Panc1 (cell line): ENCODE results near the gene MRPL10. TPM values are rescaled to one million over a fixed set of nuclear protein-coding genes. Genes with fewer than 3 reads are reported as not detected.

Source experiments
- ATAC-seq: fragments of 200-7000 bp; cut with Tn5 transposase; 2 replicates; pipeline ENCODE4 v1.9.1; 2020; ENCODE audit warnings: mild to moderate bottlenecking, moderate library complexity
- BruUV-seq: library from RNA; stranded (reverse); fragments of 400-500 nt; replicated peaks from 2 replicates; lab custom pipeline; 2021; lab: Mats Ljungman, UMichigan
- CTCF ChIA-PET: fragments of 300-600 bp; sonication (Branson Sonifier 250); formaldehyde crosslinking; loops from one replicate; lab custom pipeline; 2022; ENCODE audit warnings: antibody characterized with exemption; lab: Charles Lee
- POLR2A ChIA-PET: fragments of 300-600 bp; sonication (Branson Sonifier 250); formaldehyde crosslinking; loops from one replicate; lab custom pipeline; 2022; ENCODE audit warnings: antibody characterized with exemption; lab: Charles Lee
- DNase-seq: peaks from one replicate; pipeline ENCODE4 v3.0.0-alpha.2; 2010; ENCODE audit warnings: low read depth, low spot score
- H3K27ac ChIP-seq: 2 replicates; pipeline ENCODE4 v1.5.1; 2011; ENCODE audit warnings: mild to moderate bottlenecking, low read length, inconsistent platforms
- H3K27me3 ChIP-seq: fragments of 200-500 bp; sonication (Bioruptor generic); 2 replicates; pipeline ENCODE4 v1.6.0; 2014; ENCODE audit warnings: low read length, inconsistent platforms; ENCODE audit not compliant: control insufficient read depth, insufficient read depth
- H3K36me3 ChIP-seq: fragments of 200-500 bp; sonication (Bioruptor generic); 2 replicates; pipeline ENCODE4 v1.5.1; 2014; ENCODE audit warnings: inconsistent platforms, mild to moderate bottlenecking, low read length, moderate library complexity; ENCODE audit not compliant: control insufficient read depth, insufficient read depth
- H3K4me1 ChIP-seq: 2 replicates; pipeline ENCODE4 v1.5.1; 2011; ENCODE audit warnings: inconsistent platforms, mild to moderate bottlenecking, low read length, moderate library complexity; ENCODE audit not compliant: control insufficient read depth, insufficient read depth
- H3K4me3 ChIP-seq, 2 experiments: 2 replicates each; pipeline ENCODE4 v1.5.1; 2011 to 2012; ENCODE audit warnings: low read depth in 2 of 2, low read length in 2 of 2, mild to moderate bottlenecking in 2 of 2, inconsistent platforms in 1 of 2, moderate library complexity in 1 of 2
- H3K9me3 ChIP-seq: fragments of 200-500 bp; sonication (Bioruptor generic); 2 replicates; pipeline ENCODE4 v1.5.1; 2014; ENCODE audit warnings: low read depth, mild to moderate bottlenecking, inconsistent platforms, low read length, moderate library complexity; ENCODE audit not compliant: control insufficient read depth, insufficient read depth
- POLR2AphosphoS5 ChIP-seq: IDR thresholded peaks from 2 replicates; pipeline ENCODE4 v1.6.1; 2012; ENCODE audit warnings: mild to moderate bottlenecking, low read depth, low read length, moderate library complexity
- SIN3A ChIP-seq: IDR thresholded peaks from 2 replicates; pipeline ENCODE4 v1.6.1; 2012; ENCODE audit warnings: low read depth, mild to moderate bottlenecking, low read length, moderate library complexity, borderline replicate concordance; ENCODE audit not compliant: insufficient read depth
- TCF7L2 ChIP-seq: IDR thresholded peaks from 2 replicates; pipeline ENCODE4 v1.6.1; 2011; ENCODE audit warnings: mild to moderate bottlenecking, low read depth, low read length, inconsistent platforms
- in situ Hi-C: cut with HindIII; loops from 2 replicates; pipeline ENCODE4 v1.10.0; 2016; ENCODE audit warnings: low sequenced_read_pairs, low pct_unique_long_range_greater_than_20kb
- intact Hi-C: fragments of 100-400 bp; cut with micrococcal nuclease; formaldehyde crosslinking; loops from one replicate; pipeline ENCODE4 v1.10.0; 2022; ENCODE audit not compliant: unreplicated experiment
- total RNA-seq: library from RNA; stranded (reverse); gene quantifications from one replicate; pipeline ENCODE4 v1.2.1, GENCODE V29; 2021; ENCODE audit not compliant: unreplicated experiment
- TF ChIP-seq, protein P1 (sequence below): fragments of 450-650 bp; IDR thresholded peaks from 2 replicates; pipeline ENCODE4 v1.5.1; 2017; ENCODE audit warnings: mild to moderate bottlenecking
- TF ChIP-seq, protein P2 (sequence below), 2 experiments: IDR thresholded peaks; 2 replicates each; pipeline ENCODE4 v1.6.1; 2011 to 2012; ENCODE audit warnings: low read depth in 2 of 2, control low read depth in 1 of 2, low read length in 1 of 2, mild to moderate bottlenecking in 1 of 2, moderate library complexity in 1 of 2; ENCODE audit not compliant: insufficient read depth in 1 of 2

MRPL10 gene
- total RNA-seq, 1 experiment from 2014 or later = 41.9 TPM

DNA sequence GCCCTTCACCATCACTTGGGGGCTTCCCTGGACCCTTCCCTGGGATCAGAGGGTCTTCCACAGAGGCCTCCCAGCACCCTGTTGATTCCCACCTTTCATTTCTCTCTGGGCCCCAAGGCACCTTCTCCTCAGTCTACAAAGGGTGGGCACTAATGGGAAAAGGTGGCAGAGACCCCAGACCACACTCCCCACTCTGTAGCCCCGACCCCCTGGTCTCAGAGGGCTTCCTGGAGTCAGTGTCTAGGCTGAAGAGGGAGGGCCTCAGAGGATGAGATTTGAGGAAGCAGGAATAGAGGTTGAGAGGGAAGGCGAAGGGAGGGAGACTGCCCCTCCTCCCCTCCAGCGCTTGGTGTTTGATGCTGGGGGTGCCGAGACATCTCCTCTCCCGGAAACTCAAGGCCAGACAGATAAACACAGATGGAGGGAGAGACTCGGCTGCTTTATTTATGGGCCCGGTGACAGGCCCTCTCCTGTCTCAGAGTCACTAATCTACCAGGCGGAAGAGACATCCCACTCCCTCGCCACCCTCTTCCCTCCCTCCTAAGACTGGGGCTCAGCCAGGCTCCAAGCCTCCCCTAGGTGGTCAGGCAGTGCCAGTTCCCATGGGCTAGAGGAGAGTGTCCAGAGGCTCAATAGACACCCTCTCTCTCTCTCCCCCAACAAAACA, 46.2 kb upstream of the MRPL10 start:
- ChIA-PET CTCF (no interaction called here), POLR2A (no interaction called here)
- no peaks in the 10 kb centered on the region for H3K9me3 ChIP-seq
- H3K27me3 ChIP-seq = no peaks in the 10 kb centered on the region
- H3K4me1 ChIP-seq = peaks cover 10% of the 10 kb centered on the region; the same call in 1 of the 2 replicates
- no peak overlapping the region for H3K4me3 ChIP-seq
- no peak for ATAC-seq
- intact Hi-C loops (no loop called here), in situ Hi-C loops (no loop called here)
- no peaks in the 10 kb centered on the region for H3K36me3 ChIP-seq
- no peak for DNase-seq
- BruUV-seq = no TSS peak
- TF ChIP-seq, protein P1, sequence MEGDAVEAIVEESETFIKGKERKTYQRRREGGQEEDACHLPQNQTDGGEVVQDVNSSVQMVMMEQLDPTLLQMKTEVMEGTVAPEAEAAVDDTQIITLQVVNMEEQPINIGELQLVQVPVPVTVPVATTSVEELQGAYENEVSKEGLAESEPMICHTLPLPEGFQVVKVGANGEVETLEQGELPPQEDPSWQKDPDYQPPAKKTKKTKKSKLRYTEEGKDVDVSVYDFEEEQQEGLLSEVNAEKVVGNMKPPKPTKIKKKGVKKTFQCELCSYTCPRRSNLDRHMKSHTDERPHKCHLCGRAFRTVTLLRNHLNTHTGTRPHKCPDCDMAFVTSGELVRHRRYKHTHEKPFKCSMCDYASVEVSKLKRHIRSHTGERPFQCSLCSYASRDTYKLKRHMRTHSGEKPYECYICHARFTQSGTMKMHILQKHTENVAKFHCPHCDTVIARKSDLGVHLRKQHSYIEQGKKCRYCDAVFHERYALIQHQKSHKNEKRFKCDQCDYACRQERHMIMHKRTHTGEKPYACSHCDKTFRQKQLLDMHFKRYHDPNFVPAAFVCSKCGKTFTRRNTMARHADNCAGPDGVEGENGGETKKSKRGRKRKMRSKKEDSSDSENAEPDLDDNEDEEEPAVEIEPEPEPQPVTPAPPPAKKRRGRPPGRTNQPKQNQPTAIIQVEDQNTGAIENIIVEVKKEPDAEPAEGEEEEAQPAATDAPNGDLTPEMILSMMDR = no peak
- no peak for TF ChIP-seq TCF7L2
- TF ChIP-seq, protein P2, sequence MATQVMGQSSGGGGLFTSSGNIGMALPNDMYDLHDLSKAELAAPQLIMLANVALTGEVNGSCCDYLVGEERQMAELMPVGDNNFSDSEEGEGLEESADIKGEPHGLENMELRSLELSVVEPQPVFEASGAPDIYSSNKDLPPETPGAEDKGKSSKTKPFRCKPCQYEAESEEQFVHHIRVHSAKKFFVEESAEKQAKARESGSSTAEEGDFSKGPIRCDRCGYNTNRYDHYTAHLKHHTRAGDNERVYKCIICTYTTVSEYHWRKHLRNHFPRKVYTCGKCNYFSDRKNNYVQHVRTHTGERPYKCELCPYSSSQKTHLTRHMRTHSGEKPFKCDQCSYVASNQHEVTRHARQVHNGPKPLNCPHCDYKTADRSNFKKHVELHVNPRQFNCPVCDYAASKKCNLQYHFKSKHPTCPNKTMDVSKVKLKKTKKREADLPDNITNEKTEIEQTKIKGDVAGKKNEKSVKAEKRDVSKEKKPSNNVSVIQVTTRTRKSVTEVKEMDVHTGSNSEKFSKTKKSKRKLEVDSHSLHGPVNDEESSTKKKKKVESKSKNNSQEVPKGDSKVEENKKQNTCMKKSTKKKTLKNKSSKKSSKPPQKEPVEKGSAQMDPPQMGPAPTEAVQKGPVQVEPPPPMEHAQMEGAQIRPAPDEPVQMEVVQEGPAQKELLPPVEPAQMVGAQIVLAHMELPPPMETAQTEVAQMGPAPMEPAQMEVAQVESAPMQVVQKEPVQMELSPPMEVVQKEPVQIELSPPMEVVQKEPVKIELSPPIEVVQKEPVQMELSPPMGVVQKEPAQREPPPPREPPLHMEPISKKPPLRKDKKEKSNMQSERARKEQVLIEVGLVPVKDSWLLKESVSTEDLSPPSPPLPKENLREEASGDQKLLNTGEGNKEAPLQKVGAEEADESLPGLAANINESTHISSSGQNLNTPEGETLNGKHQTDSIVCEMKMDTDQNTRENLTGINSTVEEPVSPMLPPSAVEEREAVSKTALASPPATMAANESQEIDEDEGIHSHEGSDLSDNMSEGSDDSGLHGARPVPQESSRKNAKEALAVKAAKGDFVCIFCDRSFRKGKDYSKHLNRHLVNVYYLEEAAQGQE (IDR thresholded peaks at IDR 0.05; ENCODE audit: insufficient read depth in 1 of 2, low read depth in 2 of 2, low read length in 1 of 2) = no peak
- no peak for TF ChIP-seq SIN3A
- no peak for TF ChIP-seq POLR2AphosphoS5
- H3K27ac ChIP-seq = no peak overlapping the region

DNA sequence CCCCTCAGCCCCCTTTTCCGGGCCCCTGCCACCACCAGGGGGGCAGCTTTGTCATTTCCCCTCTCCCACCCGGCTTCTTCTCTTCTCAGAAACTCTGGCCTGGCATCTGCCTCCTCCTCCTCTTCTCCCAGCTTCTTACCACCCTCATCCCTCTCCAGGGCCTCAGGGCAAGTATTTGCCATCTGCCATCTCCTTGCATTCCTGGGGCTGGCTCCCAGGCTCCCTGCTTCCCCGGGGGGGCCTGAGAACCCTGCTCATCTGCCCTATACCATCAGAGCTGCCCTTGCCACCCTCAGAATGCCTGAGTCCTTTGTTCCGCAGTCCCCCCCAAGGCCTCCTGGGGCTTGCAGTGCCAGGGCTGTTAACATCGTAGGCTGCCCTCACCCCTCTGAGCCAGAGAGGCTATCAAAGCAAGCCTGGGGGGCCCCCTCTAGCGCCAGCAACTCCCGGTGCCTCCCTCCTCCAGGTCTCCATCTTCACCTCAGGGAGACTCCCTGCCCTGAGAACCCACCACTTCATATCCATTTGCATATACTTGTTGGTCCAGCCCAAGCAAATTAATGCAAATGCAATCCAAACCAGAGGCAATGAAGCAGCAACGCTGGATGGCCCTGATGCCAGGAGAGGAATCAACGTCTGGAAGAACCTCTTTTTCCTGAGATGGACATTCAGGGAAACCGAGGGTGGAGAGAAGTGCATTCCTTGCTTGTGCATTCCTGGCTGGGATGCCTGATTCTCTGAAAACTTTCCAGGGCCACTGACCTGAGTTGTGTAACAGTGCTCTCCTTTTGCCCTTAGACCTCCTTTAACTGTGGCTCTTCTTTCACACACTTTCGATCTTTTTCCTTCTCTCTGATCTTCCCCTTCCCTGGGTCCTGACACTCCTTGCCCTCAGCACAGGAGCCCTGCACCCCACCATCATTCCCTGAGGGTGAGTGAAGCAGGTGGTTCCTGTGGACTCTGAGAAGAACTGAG, 44.0 kb upstream of the MRPL10 start:
- Histone ChIP-seq H3K27ac (no peak overlapping the region), H3K4me1 (peaks cover 2% of the 10 kb centered on the region; the same call in 1 of the 2 replicates), H3K36me3 (no peaks in the 10 kb centered on the region), H3K4me3 (no peak overlapping the region), H3K27me3 (no peaks in the 10 kb centered on the region), H3K9me3 (no peaks in the 10 kb centered on the region)
- TF ChIP-seq, protein P1 = no peak
- no peak for TF ChIP-seq SIN3A
- DNase-seq (no peak), ATAC-seq (0 out of 2 replicates have a peak, but pooled peaks have one; percentile 15)
- no TSS peak for BruUV-seq
- ChIA-PET CTCF (interaction anchor here (0.9 kb wide), 1 partner anchor 30 kb away, joined by 4 read pairs; no protein-coding TSS in a partner anchor), POLR2A (no interaction called here)
- in situ Hi-C loops (no loop called here), intact Hi-C loops (no loop called here)
